ENCODE data around the gene POLD2.

Gene POLD2

GRCh38 chr7:44114586-44115310, 8.6 kb downstream of the POLD2 start:
- no peak for DNase-seq (ENCODE audit: low read depth, low spot score)

DNA sequence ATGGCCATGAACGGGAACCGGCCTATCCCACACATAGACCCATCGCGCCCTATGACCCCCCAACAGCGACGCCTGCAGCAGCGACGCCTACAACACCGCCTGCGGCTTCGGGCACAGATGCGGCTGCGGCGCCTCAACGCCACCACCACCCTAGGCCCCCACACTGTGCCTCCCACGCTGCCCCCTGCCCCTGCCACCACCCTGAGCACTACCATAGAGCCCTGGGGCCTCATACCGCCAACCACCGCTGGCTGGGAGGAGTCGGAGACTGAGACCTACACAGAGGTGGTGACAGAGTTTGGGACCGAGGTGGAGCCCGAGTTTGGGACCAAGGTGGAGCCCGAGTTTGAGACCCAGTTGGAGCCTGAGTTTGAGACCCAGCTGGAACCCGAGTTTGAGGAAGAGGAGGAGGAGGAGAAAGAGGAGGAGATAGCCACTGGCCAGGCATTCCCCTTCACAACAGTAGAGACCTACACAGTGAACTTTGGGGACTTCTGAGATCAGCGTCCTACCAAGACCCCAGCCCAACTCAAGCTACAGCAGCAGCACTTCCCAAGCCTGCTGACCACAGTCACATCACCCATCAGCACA, 9.5 kb downstream of the POLD2 start:
- no peak for DNase-seq (ENCODE audit: low read depth, low spot score)

GRCh38 chr7:44112997-44113763, 10.2 kb downstream of the POLD2 start:
- DNase-seq (ENCODE audit: low read depth, low spot score), result no peak

DNA sequence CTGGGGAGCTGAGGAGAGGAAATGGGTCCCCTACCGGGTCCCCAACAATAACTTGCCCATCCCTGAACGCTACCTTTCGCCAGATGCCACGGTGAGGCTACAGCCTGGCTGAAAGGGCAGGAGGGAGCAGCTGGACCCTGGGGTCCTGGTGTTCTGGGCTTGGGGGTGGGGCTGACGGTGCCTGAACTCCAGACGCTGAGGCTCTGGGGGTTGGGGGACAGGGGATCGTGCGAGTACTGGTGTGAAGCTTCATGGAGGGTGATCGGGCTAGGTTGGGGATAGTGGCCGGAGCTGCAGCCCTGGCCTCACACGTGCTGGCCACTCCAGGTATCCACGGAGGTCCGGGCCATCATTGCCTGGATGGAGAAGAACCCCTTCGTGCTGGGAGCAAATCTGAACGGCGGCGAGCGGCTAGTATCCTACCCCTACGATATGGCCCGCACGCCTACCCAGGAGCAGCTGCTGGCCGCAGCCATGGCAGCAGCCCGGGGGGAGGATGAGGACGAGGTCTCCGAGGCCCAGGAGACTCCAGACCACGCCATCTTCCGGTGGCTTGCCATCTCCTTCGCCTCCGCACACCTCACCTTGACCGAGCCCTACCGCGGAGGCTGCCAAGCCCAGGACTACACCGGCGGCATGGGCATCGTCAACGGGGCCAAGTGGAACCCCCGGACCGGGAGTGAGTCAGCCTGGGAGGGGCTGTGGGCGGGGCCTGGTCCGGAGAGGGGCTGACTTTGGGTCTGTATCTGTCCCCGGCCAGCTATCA, 10.9 kb downstream of the POLD2 start:
- no peak for DNase-seq (ENCODE audit: low read depth, low spot score)

- no peak for DNase-seq (ENCODE audit: low read depth, low spot score)
These were observed 11.6 kb downstream of the POLD2 start for GRCh38 chr7:44111761-44112160.

DNA sequence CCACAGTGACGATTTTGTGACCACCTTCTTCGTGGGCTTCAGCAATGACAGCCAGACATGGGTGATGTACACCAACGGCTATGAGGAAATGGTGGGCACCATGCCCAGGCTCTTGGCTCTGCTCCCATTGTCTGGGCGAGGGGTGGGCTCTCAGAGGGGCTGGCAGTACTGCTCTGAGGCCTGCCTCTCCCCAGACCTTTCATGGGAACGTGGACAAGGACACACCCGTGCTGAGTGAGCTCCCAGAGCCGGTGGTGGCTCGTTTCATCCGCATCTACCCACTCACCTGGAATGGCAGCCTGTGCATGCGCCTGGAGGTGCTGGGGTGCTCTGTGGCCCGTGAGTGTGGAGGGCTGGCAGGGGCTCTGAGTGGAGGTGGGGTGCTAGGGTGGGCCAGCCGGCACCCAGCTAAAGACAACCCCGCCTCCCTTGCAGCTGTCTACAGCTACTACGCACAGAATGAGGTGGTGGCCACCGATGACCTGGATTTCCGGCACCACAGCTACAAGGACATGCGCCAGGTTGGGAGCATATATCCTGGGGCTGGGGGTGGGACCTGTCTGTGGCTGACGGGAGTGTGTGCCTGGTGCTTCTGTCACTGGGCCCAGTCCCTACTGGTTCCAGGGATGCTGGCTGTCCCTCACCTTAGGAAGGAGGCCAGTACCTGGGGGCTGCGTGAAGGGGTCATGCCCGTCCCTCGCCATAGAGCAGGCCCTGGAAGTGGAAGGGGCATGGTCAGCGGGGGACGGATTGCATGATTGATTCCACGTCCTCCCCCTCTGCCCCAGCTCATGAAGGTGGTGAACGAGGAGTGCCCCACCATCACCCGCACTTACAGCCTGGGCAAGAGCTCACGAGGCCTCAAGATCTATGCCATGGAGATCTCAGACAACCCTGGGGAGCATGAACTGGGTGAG, 12.4 kb downstream of the POLD2 start:
- DNase-seq (ENCODE audit: low read depth, low spot score), result no peak

DNA sequence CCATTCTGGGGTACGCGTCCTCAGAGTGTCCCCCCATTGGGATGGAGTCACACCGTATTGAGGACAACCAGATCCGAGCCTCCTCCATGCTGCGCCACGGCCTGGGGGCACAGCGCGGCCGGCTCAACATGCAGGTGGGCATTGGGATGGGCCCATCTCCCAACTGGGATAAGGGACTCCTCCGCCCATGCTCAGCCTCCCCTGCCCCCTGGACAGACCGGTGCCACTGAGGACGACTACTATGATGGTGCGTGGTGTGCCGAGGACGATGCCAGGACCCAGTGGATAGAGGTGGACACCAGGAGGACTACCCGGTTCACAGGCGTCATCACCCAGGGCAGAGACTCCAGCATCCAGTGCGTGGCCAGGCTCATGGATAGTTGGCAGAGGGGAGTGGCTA, 13.4 kb downstream of the POLD2 start:
- DNase-seq (ENCODE audit: low read depth, low spot score), result no peak

- DNase-seq (ENCODE audit: low read depth, low spot score), result no peak
These were observed 14.3 kb downstream of the POLD2 start for GRCh38 chr7:44108768-44109750.

GRCh38 chr7:44107961-44108767, 15.2 kb downstream of the POLD2 start:
- no peak for DNase-seq (ENCODE audit: low read depth, low spot score)

GRCh38 chr7:44107116-44107960, 16.0 kb downstream of the POLD2 start:
- DNase-seq (ENCODE audit: low read depth, low spot score), result no peak

DNA sequence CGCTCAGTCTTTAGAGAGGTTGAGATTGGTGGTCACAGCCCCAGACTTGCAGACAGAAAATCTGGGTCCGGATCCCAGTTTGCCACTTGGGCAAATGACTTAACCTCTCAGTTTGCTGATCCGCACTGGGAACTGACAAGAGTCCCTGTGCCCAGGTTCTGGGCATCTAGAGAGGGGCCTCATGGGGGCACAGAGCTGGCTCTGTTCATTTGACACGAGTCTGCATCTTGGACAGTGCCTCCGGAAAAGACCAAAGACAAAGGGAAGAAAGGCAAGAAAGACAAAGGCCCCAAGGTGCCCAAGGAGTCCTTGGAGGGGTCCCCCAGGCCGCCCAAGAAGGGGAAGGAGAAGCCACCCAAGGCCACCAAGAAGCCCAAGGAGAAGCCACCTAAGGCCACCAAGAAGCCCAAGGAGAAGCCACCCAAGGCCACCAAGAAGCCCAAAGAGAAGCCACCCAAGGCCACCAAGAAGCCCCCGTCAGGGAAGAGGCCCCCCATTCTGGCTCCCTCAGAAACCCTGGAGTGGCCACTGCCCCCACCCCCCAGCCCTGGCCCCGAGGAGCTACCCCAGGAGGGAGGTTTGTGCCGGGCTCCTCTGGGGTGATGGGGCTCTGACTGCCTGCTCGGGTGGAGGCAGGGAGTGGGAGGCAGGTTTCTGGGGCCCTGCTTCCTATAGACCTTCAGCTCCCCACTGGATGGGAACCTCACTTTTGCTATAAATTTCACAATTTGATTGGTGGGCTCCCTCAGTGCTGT, 16.9 kb downstream of the POLD2 start:
- no peak for DNase-seq (ENCODE audit: low read depth, low spot score)

DNA sequence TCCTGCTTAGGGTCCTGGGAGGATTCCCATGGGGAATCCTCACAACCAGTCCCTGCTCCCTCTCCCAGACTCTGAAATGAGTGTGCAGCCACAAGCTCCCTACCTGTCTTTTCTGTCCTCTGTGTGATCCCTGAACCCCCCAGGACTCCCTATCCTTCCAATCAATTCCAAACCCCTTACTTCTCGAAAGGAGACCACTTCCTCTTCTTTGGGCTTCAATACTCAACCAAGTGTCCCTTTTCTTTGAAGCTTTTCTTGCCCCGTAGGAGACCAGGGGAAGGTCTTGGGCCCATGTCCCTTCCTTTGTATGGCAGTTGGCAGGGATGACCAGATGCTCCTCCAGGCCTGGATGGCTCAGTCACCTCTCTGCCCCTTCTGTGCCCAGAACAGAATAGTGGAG, 17.5 kb downstream of the POLD2 start:
- DNase-seq (ENCODE audit: low read depth, low spot score), result no peak

DNA sequence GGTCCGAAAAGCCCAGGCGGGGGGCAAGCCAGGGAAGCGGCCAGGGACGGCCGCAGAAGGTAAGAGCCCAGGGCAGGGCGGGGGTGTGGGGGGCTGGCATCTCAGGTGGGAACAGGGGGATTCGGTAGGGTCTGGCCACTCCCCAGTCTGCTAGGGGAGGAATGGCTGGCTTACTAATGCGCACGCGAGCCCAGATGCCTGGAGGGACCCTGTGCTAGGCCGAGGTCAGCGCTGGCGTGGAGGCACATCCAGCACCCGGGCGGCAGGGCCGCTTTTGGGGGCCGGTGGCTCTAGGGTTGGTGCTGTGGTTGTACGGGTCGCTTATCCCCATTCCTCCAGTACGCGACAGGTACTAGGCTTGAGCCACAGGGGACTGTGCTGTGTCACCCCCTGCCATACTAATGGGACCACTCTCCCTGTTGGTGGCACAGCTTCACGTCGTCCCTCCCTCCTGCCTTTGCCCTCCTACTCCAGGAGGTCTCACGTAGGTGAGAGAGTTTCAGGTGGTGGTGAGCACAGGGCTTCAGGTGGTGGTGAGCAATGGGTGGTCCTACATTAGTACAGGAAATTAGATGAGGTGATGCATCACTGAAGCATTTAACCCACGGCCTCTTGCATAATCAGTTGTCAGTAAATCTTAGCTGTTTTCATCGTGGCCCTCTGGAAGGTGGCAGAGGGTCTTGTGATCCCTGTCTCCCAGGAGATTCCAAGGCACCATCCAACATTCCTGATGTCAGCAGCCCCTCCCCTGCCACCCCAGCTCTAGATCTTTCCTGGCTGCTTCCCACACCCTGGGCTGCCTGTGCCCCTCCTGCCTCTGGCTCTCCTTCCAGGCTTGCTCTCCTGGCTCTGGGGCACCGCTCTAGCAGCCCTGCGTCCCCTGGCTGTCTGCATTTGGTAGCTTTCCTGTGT, 18.2 kb downstream of the POLD2 start:
- DNase-seq (ENCODE audit: low read depth, low spot score), result no peak

DNA sequence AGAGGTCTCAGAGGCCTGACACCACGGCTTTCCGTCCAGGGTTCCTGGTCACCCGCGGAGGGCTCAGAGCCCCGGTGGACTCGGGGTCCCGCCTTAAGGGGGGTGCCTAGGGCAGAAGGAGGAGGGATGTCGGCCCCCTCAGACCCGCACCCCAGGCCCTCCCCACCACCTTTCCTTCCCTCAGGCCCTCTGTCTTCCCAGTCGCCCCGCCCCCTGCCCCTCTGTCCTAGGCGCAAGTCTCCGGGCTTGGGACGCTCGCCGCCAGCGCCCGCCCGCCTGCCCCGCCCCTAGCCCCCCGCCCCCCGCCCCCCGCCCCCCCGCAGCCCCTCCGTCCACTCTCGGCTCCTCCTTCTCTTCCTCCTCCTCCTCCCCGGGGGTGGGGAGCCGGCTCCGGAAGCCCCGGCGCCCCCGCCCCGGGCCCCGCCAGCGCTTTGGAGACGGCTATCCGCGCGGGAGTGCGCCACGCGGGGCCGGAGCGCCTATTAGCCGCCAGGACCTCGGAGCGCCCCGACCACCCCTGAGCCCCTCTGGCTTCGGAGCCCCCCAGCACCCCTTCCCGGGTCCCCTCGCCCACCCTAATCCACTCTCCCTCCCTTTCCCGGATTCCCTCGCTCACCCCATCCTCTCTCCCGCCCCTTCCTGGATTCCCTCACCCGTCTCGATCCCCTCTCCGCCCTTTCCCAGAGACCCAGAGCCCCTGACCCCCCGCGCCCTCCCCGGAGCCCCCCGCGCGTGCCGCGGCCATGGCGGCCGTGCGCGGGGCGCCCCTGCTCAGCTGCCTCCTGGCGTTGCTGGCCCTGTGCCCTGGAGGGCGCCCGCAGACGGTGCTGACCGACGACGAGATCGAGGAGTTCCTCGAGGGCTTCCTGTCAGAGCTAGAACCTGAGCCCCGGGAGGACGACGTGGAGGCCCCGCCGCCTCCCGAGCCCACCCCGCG, 19.2 kb downstream of the POLD2 start, which contains the start of gene AEBP1:
AEBP1 (plus strand) TSS at position 423 of the 937 bp plus-strand sequence; CDS start at position 744, 321 bp downstream.
- DNase-seq (ENCODE audit: low read depth, low spot score), result no peak

DNA sequence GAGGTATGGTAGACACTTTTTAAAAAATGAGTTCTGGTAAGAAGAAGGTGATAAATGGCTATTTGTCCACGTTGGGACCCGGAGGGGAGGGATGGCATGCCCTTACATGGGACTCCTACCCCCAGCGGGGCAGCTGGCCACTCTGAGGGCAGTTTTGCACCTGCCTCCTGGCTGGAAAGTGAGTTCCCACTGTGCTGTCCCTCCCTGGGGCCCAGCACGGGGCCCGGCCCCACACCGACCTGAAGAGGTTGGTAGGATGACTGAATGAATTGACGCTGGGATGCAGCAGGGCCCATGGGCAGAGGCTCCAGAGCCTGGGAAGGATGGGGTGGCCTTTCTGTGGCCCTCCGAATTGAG, 19.8 kb downstream of the POLD2 start:
- DNase-seq (ENCODE audit: low read depth, low spot score), result no peak

Data from brain pericyte (primary cell).